PC-3 (cell line): ENCODE measurements around the gene LYRM4. TPM values are rescaled to one million over a fixed set of nuclear protein-coding genes. Genes with fewer than 3 reads are reported as not detected.

Experiments used
- ATAC-seq: fragments of 200-7000 bp; cut with Tn5 transposase; 2 replicates; pipeline ENCODE4 v1.9.1; 2020; ENCODE audit warnings: mild to moderate bottlenecking, moderate library complexity
- BruUV-seq: library from RNA; stranded (reverse); fragments of 400-500 nt; replicated peaks from 2 replicates; lab custom pipeline; 2021; lab: Mats Ljungman, UMichigan
- CTCF ChIA-PET: fragments of 300-600 bp; sonication (Branson Sonifier 250); formaldehyde crosslinking; loops from one replicate; lab custom pipeline; 2022; ENCODE audit warnings: antibody characterized with exemption; lab: Charles Lee
- POLR2A ChIA-PET: fragments of 300-600 bp; sonication (Branson Sonifier 250); formaldehyde crosslinking; loops from one replicate; lab custom pipeline; 2022; ENCODE audit warnings: antibody characterized with exemption; ENCODE audit not compliant: unreplicated experiment; lab: Charles Lee
- DNase-seq: peaks from one replicate; pipeline ENCODE4 v3.0.0-alpha.2; 2015
- H2AFZ ChIP-seq: fragments of 300-600 bp; sonication (generic); 2 replicates; pipeline ENCODE4 v1.6.0; 2016; ENCODE audit warnings: antibody characterized with exemption, low read length
- H3F3A ChIP-seq: fragments of 300-600 bp; sonication (generic); one replicate; pipeline ENCODE4 v1.6.0; 2017; ENCODE audit warnings: antibody characterized with exemption, low read length, control low read depth, mild to moderate bottlenecking; ENCODE audit not compliant: unreplicated experiment
- H3K27ac ChIP-seq: fragments of 300-600 bp; sonication (generic); 2 replicates; pipeline ENCODE4 v1.5.1; 2016; ENCODE audit warnings: mild to moderate bottlenecking, low read length
- H3K27me3 ChIP-seq: fragments of 300-600 bp; sonication (generic); 2 replicates; pipeline ENCODE4 v1.6.1; 2016; ENCODE audit warnings: low read length, mixed read lengths
- H3K36me3 ChIP-seq: fragments of 300-600 bp; sonication (generic); 2 replicates; pipeline ENCODE4 v1.6.1; 2016; ENCODE audit warnings: low read depth, mixed run types, low read length, mixed read lengths
- H3K4me1 ChIP-seq: fragments of 300-600 bp; sonication (generic); 2 replicates; pipeline ENCODE4 v1.5.1; 2016; ENCODE audit warnings: low read length; ENCODE audit not compliant: insufficient read depth
- H3K4me2 ChIP-seq: fragments of 300-600 bp; sonication (generic); 2 replicates; pipeline ENCODE4 v1.6.0; 2016; ENCODE audit warnings: low read length
- H3K4me3 ChIP-seq: fragments of 300-600 bp; sonication (generic); 2 replicates; pipeline ENCODE4 v1.5.1; 2016; ENCODE audit warnings: mild to moderate bottlenecking, low read length, mixed read lengths
- H3K79me2 ChIP-seq: fragments of 300-600 bp; sonication (generic); 2 replicates; pipeline ENCODE4 v1.6.1; 2017; ENCODE audit warnings: low read length, mixed read lengths
- H3K9ac ChIP-seq: fragments of 300-600 bp; sonication (generic); 2 replicates; pipeline ENCODE4 v1.6.0; 2016; ENCODE audit warnings: mild to moderate bottlenecking, low read length
- H3K9me2 ChIP-seq: fragments of 300-600 bp; sonication (generic); replicated peaks from 2 replicates; pipeline ENCODE4 v1.6.1; 2016; ENCODE audit warnings: mixed run types, low read length, mixed read lengths
- H3K9me3 ChIP-seq: fragments of 300-600 bp; sonication (generic); 2 replicates; pipeline ENCODE4 v1.6.1; 2016; ENCODE audit warnings: low read length, mixed read lengths
- H4K20me1 ChIP-seq: fragments of 300-600 bp; sonication (generic); 2 replicates; pipeline ENCODE4 v1.6.1; 2016; ENCODE audit warnings: low read length, mixed read lengths
- CTCF ChIP-seq: fragments of 300-600 bp; sonication (generic); conservative IDR thresholded peaks from 2 replicates; pipeline ENCODE4 v1.5.1; 2017; ENCODE audit warnings: antibody characterized with exemption, low read depth, mild to moderate bottlenecking, low read length
- EZH2 ChIP-seq: fragments of 300-600 bp; sonication (generic); IDR thresholded peaks from one replicate; pipeline ENCODE4 v1.6.1; 2017; ENCODE audit warnings: antibody characterized with exemption, mild to moderate bottlenecking, low read length; ENCODE audit not compliant: unreplicated experiment
- EZH2phosphoT487 ChIP-seq: fragments of 300-600 bp; sonication (generic); IDR thresholded peaks from 2 replicates; pipeline ENCODE4 v1.6.1; 2018; ENCODE audit warnings: mild to moderate bottlenecking, antibody characterized with exemption, low read length, borderline replicate concordance
- intact Hi-C: fragments of 100-400 bp; cut with micrococcal nuclease; formaldehyde crosslinking; loops from 2 replicates; pipeline ENCODE4 v1.9.0; 2023
- total RNA-seq: library from RNA; depleted of rRNA; stranded (reverse); fragments of >200 nt; gene quantifications from 2 replicates; pipeline ENCODE4 v1.2.3, GENCODE V29; 2014

Gene LYRM4
- total RNA-seq, 1 experiment from 2014 or later, result 27.7 TPM

GRCh38 chr6:5123296-5124143 is 137.2 kb downstream of the LYRM4 start:
- ATAC-seq, result no peak

GRCh38 chr6:5122504-5123112 is 138.1 kb downstream of the LYRM4 start:
- no peak overlapping the region for H3K27ac ChIP-seq
- no peaks in the 10 kb centered on the region for H3F3A ChIP-seq
- ChIA-PET POLR2A (no interaction called here), CTCF (no interaction called here)
- no peaks in the 10 kb centered on the region for H3K27me3 ChIP-seq
- H3K36me3 ChIP-seq, result no peaks in the 10 kb centered on the region
- no peaks in the 10 kb centered on the region for H3K9me3 ChIP-seq
- no peaks in the 10 kb centered on the region for H3K9me2 ChIP-seq
- H3K79me2 ChIP-seq, result no peaks in the 10 kb centered on the region
- no peak for ATAC-seq
- no peak overlapping the region for H2AFZ ChIP-seq
- intact Hi-C loops, result no loop called here
- H3K4me3 ChIP-seq, result no peak overlapping the region
- DNase-seq, result no peak
- peaks cover 14% of the 10 kb centered on the region for H3K4me1 ChIP-seq
- no peak overlapping the region for H3K4me2 ChIP-seq
- TF ChIP-seq EZH2, result no peak
- TF ChIP-seq EZH2phosphoT487, result no peak
- TF ChIP-seq CTCF, result no peak
- no peaks in the 10 kb centered on the region for H4K20me1 ChIP-seq
- no TSS peak for BruUV-seq
- H3K9ac ChIP-seq, result no peak overlapping the region

More at GRCh38 chr6:5123296-5124143, 137.2 kb downstream of the LYRM4 start:
- Histone ChIP-seq H3K9me2 (no peaks in the 10 kb centered on the region), H3K79me2 (no peaks in the 10 kb centered on the region), H3K4me1 (peaks cover 14% of the 10 kb centered on the region), H4K20me1 (no peaks in the 10 kb centered on the region), H3F3A (no peaks in the 10 kb centered on the region), H3K36me3 (no peaks in the 10 kb centered on the region), H3K4me3 (no peak overlapping the region), H2AFZ (no peak overlapping the region), H3K4me2 (no peak overlapping the region), H3K27ac (no peak overlapping the region), H3K9me3 (no peaks in the 10 kb centered on the region), H3K9ac (no peak overlapping the region), H3K27me3 (no peaks in the 10 kb centered on the region)
- TF ChIP-seq EZH2phosphoT487, result no peak
- TF ChIP-seq EZH2, result no peak
- no peak for TF ChIP-seq CTCF
- BruUV-seq, result no TSS peak
- CTCF ChIA-PET, result no interaction called here
- no peak for DNase-seq
- intact Hi-C loops, result no loop called here
- POLR2A ChIA-PET, result no interaction called here

GRCh38 chr6:5121956-5122355 is 138.8 kb downstream of the LYRM4 start:
- H4K20me1 ChIP-seq, result no peaks in the 10 kb centered on the region
- no peaks in the 10 kb centered on the region for H3K79me2 ChIP-seq
- no peaks in the 10 kb centered on the region for H3K27me3 ChIP-seq
- peaks cover 16% of the 10 kb centered on the region for H3K4me1 ChIP-seq
- H3K4me2 ChIP-seq, result no peak overlapping the region
- no TSS peak for BruUV-seq
- H3K4me3 ChIP-seq, result no peak overlapping the region
- ChIA-PET CTCF (no interaction called here), POLR2A (no interaction called here)
- no peak overlapping the region for H3K27ac ChIP-seq
- ATAC-seq, result no peak
- no peaks in the 10 kb centered on the region for H3K9me3 ChIP-seq
- no peaks in the 10 kb centered on the region for H3K36me3 ChIP-seq
- H3F3A ChIP-seq, result no peaks in the 10 kb centered on the region
- no peaks in the 10 kb centered on the region for H3K9me2 ChIP-seq
- no peak overlapping the region for H3K9ac ChIP-seq
- intact Hi-C loops, result no loop called here
- H2AFZ ChIP-seq, result no peak overlapping the region
- TF ChIP-seq CTCF (no peak), EZH2phosphoT487 (no peak), EZH2 (no peak)
- no peak for DNase-seq
